ENCODE data around the gene CCNY. TPM values are rescaled to one million over a fixed set of nuclear protein-coding genes. Genes with fewer than 3 reads are reported as not detected.

Gene CCNY
- polyA plus RNA-seq, 1 experiment: 39.0 TPM

GRCh38 chr10:35498693-35499092 lies 162.4 kb downstream of the CCNY start:
- CTCF ChIA-PET: interaction anchor here (0.7 kb wide), 1 partner anchor 75 kb away, joined by 3 read pairs; no protein-coding TSS in a partner anchor
- Histone ChIP-seq H3K36me3 (ENCODE audit: control insufficient read depth, insufficient read depth, low read length) (peaks cover 1% of the 10 kb centered on the region; the same call in 1 of the 2 replicates), H3K27me3 (ENCODE audit: control insufficient read depth, insufficient read depth, low read length) (no peaks in the 10 kb centered on the region), H3K4me3 (ENCODE audit: low read depth, low read length) (no peak overlapping the region)
- POLR2A ChIA-PET: no interaction called here
- DNase-seq (ENCODE audit: low read depth): no peak
- TF ChIP-seq CTCF (IDR thresholded peaks at IDR 0.05; ENCODE audit: insufficient read depth, low read depth, low read length): no peak

GRCh38 chr10:35501923-35502322 lies 165.6 kb downstream of the CCNY start:
- ChIA-PET POLR2A (no interaction called here), CTCF (interaction anchor here (0.9 kb wide), 1 partner anchor 39 kb away, joined by 3 read pairs; no protein-coding TSS in a partner anchor)
- DNase-seq (ENCODE audit: low read depth): no peak
- TF ChIP-seq CTCF (IDR thresholded peaks at IDR 0.05; ENCODE audit: insufficient read depth, low read depth, low read length): no peak
- H3K36me3 ChIP-seq (ENCODE audit: control insufficient read depth, insufficient read depth, low read length): peaks cover 1% of the 10 kb centered on the region; the same call in 1 of the 2 replicates
- no peak overlapping the region for H3K4me3 ChIP-seq (ENCODE audit: low read depth, low read length)
- H3K27me3 ChIP-seq (ENCODE audit: control insufficient read depth, insufficient read depth, low read length): no peaks in the 10 kb centered on the region

DNA sequence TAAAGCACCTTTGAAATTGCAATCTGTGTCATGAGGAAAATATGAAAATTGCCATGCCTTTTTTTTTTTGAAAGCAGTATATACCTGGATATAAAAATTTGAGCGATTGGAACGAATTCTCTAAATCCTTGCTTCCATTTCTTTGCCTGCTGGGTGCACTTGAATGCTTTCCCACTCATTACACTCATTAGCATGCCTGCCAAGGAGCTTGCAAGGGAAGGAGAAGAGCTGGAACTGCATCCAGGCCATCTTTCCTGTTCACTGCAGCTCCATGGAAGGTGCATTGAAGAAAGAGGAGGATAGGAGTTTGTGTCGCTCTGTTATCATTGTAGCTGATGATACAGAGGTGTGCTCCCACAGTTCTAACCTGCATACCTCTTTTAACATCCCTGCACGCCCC lies 166.4 kb downstream of the CCNY start:
- CTCF ChIA-PET: no interaction called here
- no peaks in the 10 kb centered on the region for H3K27me3 ChIP-seq (ENCODE audit: control insufficient read depth, insufficient read depth, low read length)
- H3K4me3 ChIP-seq (ENCODE audit: low read depth, low read length): no peak overlapping the region
- H3K36me3 ChIP-seq (ENCODE audit: control insufficient read depth, insufficient read depth, low read length): peaks cover 1% of the 10 kb centered on the region; the same call in 1 of the 2 replicates
- DNase-seq (ENCODE audit: low read depth): no peak
- TF ChIP-seq CTCF (IDR thresholded peaks at IDR 0.05; ENCODE audit: insufficient read depth, low read depth, low read length): no peak
- POLR2A ChIA-PET: no interaction called here

DNA sequence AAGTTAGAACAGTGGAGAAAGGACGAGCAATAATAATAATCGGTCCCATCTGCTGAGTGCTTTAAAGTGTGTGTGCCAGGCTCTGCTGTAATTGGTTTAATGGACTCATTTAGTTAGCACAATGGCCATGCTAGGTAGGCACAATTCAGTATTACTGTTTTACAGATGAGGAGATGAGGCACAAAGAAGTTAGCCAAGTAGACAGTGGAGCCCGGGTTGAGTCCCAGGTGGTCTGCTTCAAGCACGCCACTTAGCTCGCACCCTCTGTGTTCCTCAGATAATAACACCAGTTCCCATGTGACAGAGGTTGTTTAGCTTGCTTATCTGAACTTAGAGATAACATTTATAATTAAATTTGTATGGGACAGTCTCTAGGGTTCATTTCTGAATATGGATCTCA lies 167.3 kb downstream of the CCNY start:
- DNase-seq (ENCODE audit: low read depth): no peak
- Histone ChIP-seq H3K27me3 (ENCODE audit: control insufficient read depth, insufficient read depth, low read length) (no peaks in the 10 kb centered on the region), H3K36me3 (ENCODE audit: control insufficient read depth, insufficient read depth, low read length) (peaks cover 1% of the 10 kb centered on the region; the same call in 1 of the 2 replicates), H3K4me3 (ENCODE audit: low read depth, low read length) (no peak overlapping the region)
- ChIA-PET CTCF (no interaction called here), POLR2A (no interaction called here)
- no peak for TF ChIP-seq CTCF (IDR thresholded peaks at IDR 0.05; ENCODE audit: insufficient read depth, low read depth, low read length)

- ChIA-PET CTCF (no interaction called here), POLR2A (no interaction called here)
- H3K4me3 ChIP-seq (ENCODE audit: low read depth, low read length): no peak overlapping the region
- no peak for DNase-seq (ENCODE audit: low read depth)
- TF ChIP-seq CTCF (IDR thresholded peaks at IDR 0.05; ENCODE audit: insufficient read depth, low read depth, low read length): no peak
- no peaks in the 10 kb centered on the region for H3K27me3 ChIP-seq (ENCODE audit: control insufficient read depth, insufficient read depth, low read length)
- peaks cover 1% of the 10 kb centered on the region; the same call in 1 of the 2 replicates for H3K36me3 ChIP-seq (ENCODE audit: control insufficient read depth, insufficient read depth, low read length)
Measured at GRCh38 chr10:35504132-35504531, 167.8 kb downstream of the CCNY start.

All from BJ (cell line).